Neural cell (in vitro differentiated cells): ENCODE measurements around the gene C8A. TPM values are rescaled to one million over a fixed set of nuclear protein-coding genes. Genes with fewer than 3 reads are reported as not detected.

Source experiments
- H2AFZ ChIP-seq: fragments of 200-600, 300-800 bp; sonication (generic), shearing (Covaris generic); 2 replicates; pipeline ENCODE4 v1.6.0; 2014; ENCODE audit warnings: low read depth, mild to moderate bottlenecking, antibody characterized with exemption, low read length, moderate library complexity
- H3F3A ChIP-seq: fragments of 200-600 bp; shearing (Covaris generic); 2 replicates; pipeline ENCODE4 v1.6.1; 2016; ENCODE audit warnings: mild to moderate bottlenecking, moderate library complexity, mixed read lengths, antibody characterized with exemption, low read length; ENCODE audit not compliant: insufficient read depth, poor library complexity, severe bottlenecking
- H3K27ac ChIP-seq: fragments of 200-600, 300-800 bp; sonication (generic), shearing (Covaris generic); 2 replicates; pipeline ENCODE4 v1.5.1; 2014; ENCODE audit warnings: mild to moderate bottlenecking, low read length, moderate library complexity
- H3K27me3 ChIP-seq: fragments of 300-800, 200-600 bp; sonication (generic), shearing (Covaris generic); 2 replicates; pipeline ENCODE4 v1.6.0; 2014; ENCODE audit warnings: mild to moderate bottlenecking, low read depth, low read length, moderate library complexity; ENCODE audit not compliant: insufficient read depth
- H3K36me3 ChIP-seq: fragments of 300-800, 200-600 bp; sonication (generic), shearing (Covaris generic); 2 replicates; pipeline ENCODE4 v1.5.1; 2014; ENCODE audit warnings: mild to moderate bottlenecking, antibody characterized with exemption, low read length, moderate library complexity; ENCODE audit not compliant: insufficient read depth
- H3K4me2 ChIP-seq: fragments of 300-800, 200-600 bp; sonication (generic), shearing (Covaris generic); 2 replicates; pipeline ENCODE4 v1.6.0; 2014; ENCODE audit warnings: mild to moderate bottlenecking, low read length
- H3K4me3 ChIP-seq: fragments of 300-800, 200-600 bp; sonication (generic), shearing (Covaris generic); 2 replicates; pipeline ENCODE4 v1.5.1; 2014; ENCODE audit warnings: mild to moderate bottlenecking, low read length, moderate library complexity
- H3K79me2 ChIP-seq: fragments of 200-600 bp; shearing (Covaris generic); replicated peaks from 2 replicates; pipeline ENCODE4 v1.6.0; 2014; ENCODE audit warnings: mild to moderate bottlenecking, low read length, moderate library complexity; ENCODE audit not compliant: insufficient read depth
- H3K9ac ChIP-seq: fragments of 300-800, 200-600 bp; sonication (generic), shearing (Covaris generic); 2 replicates; pipeline ENCODE4 v1.6.1; 2016; ENCODE audit warnings: mild to moderate bottlenecking, low read length, mixed read lengths
- H3K9me2 ChIP-seq: fragments of 200-600 bp; shearing (Covaris generic); 2 replicates; pipeline ENCODE4 v1.6.1; 2016; ENCODE audit warnings: mild to moderate bottlenecking, low read length, mixed read lengths; ENCODE audit not compliant: insufficient read depth
- H3K9me3 ChIP-seq: fragments of 200-600, 300-800 bp; sonication (generic), shearing (Covaris generic); 2 replicates; pipeline ENCODE4 v1.6.1; 2016; ENCODE audit warnings: mild to moderate bottlenecking, mixed run types, low read length, moderate library complexity, mixed read lengths
- H4K20me1 ChIP-seq: fragments of 200-600 bp; shearing (Covaris generic); 2 replicates; pipeline ENCODE4 v1.6.1; 2016; ENCODE audit warnings: mild to moderate bottlenecking, mixed run types; ENCODE audit not compliant: insufficient read depth
- EP300 ChIP-seq: fragments of 450-650 bp; conservative IDR thresholded peaks from 2 replicates; pipeline ENCODE4 v1.6.1; 2014; ENCODE audit warnings: antibody characterized with exemption, mild to moderate bottlenecking, moderate library complexity; ENCODE audit not compliant: poor library complexity, severe bottlenecking
- EZH2 ChIP-seq: fragments of 200-600, 300-800 bp; shearing (Covaris generic), sonication (generic); IDR thresholded peaks from 2 replicates; pipeline ENCODE4 v1.6.1; 2014; ENCODE audit warnings: antibody characterized with exemption, low read length, borderline replicate concordance, mild to moderate bottlenecking; ENCODE audit not compliant: insufficient read depth, poor library complexity, severe bottlenecking
- MXI1 ChIP-seq: fragments of 450-650 bp; conservative IDR thresholded peaks from 2 replicates; pipeline ENCODE4 v1.6.1; 2014; ENCODE audit warnings: antibody characterized with exemption, mild to moderate bottlenecking; ENCODE audit not compliant: poor library complexity, severe bottlenecking
- POLR2AphosphoS5 ChIP-seq: IDR thresholded peaks from 2 replicates; pipeline ENCODE4 v1.6.1; 2012
- RAD21 ChIP-seq: fragments of 450-650 bp; conservative IDR thresholded peaks from 2 replicates; pipeline ENCODE4 v1.6.1; 2014; ENCODE audit warnings: antibody characterized with exemption, mild to moderate bottlenecking, moderate library complexity
- SMC3 ChIP-seq: fragments of 450-650 bp; conservative IDR thresholded peaks from 2 replicates; pipeline ENCODE4 v1.6.1; 2014; ENCODE audit warnings: antibody characterized with exemption, mild to moderate bottlenecking, moderate library complexity; ENCODE audit not compliant: poor library complexity
- TAF1 ChIP-seq: IDR thresholded peaks from 2 replicates; pipeline ENCODE4 v1.6.1; 2012; ENCODE audit warnings: low read depth
- polyA plus RNA-seq: library from polyadenylated mRNA; depleted of rRNA; stranded (reverse); fragments of >200 nt; gene quantifications from 2 replicates; pipeline ENCODE4 v1.2.3, GENCODE V29; 2014
- TF ChIP-seq, protein P1 (sequence below): IDR thresholded peaks from 2 replicates; pipeline ENCODE4 v1.6.1; 2012; ENCODE audit warnings: borderline replicate concordance
- TF ChIP-seq, protein P2 (sequence below): fragments of 450-650 bp; IDR thresholded peaks from 2 replicates; pipeline ENCODE4 v1.5.1; 2014; ENCODE audit warnings: antibody characterized with exemption, mild to moderate bottlenecking, moderate library complexity; ENCODE audit not compliant: poor library complexity, severe bottlenecking

The C8A gene
- polyA plus RNA-seq, 1 donor from 2014 or later, result not detected

DNA sequence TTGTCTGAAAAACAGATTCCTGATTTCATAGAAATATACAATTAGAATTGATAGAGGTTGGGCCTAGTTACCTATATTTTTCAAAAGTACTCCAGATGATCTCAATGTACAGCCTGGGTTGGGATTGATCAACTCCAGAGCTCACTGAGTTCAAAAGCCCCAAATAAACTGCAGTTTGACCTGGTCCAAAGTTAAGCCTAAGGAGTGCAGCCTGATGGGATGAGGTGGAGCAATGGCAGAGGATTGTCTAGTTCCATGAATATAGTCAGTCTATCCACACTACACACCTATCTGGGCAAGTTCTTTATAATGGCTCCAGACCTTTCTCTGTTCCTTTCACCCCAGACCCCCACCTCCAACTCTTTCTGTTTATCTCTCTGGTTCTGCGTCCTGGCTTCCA is 49.2 kb downstream of the C8A start:
- Histone ChIP-seq H3K27me3 (no peaks in the 10 kb centered on the region), H4K20me1 (no peaks in the 10 kb centered on the region), H3K79me2 (no peaks in the 10 kb centered on the region), H3F3A (no peaks in the 10 kb centered on the region), H3K9me3 (no peaks in the 10 kb centered on the region), H3K4me3 (no peak overlapping the region), H3K9ac (no peak overlapping the region), H3K27ac (no peak overlapping the region), H3K9me2 (no peaks in the 10 kb centered on the region), H3K36me3 (no peaks in the 10 kb centered on the region), H2AFZ (no peak overlapping the region), H3K4me2 (no peak overlapping the region)
- TF ChIP-seq EP300 (no peak), RAD21 (no peak), POLR2AphosphoS5 (no peak), SMC3 (no peak), MXI1 (no peak), EZH2 (no peak), TAF1 (no peak)
- TF ChIP-seq, protein P1, sequence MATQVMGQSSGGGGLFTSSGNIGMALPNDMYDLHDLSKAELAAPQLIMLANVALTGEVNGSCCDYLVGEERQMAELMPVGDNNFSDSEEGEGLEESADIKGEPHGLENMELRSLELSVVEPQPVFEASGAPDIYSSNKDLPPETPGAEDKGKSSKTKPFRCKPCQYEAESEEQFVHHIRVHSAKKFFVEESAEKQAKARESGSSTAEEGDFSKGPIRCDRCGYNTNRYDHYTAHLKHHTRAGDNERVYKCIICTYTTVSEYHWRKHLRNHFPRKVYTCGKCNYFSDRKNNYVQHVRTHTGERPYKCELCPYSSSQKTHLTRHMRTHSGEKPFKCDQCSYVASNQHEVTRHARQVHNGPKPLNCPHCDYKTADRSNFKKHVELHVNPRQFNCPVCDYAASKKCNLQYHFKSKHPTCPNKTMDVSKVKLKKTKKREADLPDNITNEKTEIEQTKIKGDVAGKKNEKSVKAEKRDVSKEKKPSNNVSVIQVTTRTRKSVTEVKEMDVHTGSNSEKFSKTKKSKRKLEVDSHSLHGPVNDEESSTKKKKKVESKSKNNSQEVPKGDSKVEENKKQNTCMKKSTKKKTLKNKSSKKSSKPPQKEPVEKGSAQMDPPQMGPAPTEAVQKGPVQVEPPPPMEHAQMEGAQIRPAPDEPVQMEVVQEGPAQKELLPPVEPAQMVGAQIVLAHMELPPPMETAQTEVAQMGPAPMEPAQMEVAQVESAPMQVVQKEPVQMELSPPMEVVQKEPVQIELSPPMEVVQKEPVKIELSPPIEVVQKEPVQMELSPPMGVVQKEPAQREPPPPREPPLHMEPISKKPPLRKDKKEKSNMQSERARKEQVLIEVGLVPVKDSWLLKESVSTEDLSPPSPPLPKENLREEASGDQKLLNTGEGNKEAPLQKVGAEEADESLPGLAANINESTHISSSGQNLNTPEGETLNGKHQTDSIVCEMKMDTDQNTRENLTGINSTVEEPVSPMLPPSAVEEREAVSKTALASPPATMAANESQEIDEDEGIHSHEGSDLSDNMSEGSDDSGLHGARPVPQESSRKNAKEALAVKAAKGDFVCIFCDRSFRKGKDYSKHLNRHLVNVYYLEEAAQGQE, result no peak
- TF ChIP-seq, protein P2, sequence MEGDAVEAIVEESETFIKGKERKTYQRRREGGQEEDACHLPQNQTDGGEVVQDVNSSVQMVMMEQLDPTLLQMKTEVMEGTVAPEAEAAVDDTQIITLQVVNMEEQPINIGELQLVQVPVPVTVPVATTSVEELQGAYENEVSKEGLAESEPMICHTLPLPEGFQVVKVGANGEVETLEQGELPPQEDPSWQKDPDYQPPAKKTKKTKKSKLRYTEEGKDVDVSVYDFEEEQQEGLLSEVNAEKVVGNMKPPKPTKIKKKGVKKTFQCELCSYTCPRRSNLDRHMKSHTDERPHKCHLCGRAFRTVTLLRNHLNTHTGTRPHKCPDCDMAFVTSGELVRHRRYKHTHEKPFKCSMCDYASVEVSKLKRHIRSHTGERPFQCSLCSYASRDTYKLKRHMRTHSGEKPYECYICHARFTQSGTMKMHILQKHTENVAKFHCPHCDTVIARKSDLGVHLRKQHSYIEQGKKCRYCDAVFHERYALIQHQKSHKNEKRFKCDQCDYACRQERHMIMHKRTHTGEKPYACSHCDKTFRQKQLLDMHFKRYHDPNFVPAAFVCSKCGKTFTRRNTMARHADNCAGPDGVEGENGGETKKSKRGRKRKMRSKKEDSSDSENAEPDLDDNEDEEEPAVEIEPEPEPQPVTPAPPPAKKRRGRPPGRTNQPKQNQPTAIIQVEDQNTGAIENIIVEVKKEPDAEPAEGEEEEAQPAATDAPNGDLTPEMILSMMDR, result no peak

DNA sequence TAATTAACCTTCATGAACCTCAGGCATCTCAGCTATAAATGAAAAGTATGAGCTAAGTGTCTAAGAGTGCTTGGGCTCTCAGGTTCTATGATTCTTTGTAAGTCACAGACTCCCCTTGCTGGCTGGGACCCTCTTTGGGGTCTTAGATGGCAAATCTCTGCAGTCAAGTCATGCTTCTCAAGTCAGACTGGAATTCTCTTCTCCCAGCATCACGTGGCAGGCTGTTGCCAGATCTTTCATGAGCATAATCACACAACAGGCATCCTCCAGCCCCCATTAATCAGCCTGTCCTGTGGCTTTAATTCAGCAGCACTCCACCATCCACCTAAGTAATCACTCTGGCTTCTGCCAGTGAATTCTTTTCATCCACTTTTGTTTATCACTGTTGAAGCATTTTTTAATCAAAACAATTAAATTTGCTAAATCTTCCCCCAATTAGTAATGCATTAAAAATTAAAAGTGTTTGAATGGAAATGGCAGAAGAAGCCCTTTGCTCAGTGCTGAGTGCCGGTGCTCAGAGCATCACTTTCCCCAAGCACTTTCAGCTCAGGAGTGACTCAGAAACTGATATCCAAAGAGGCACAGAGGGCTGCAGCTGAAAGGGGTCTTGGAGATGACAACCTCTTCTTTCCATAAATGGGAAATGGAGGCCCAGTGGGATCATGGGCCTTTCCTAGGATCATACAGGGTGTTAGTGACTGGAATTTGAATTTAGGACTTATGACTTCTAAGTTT is 50.2 kb downstream of the C8A start:
- H3F3A ChIP-seq, result no peaks in the 10 kb centered on the region
- no peaks in the 10 kb centered on the region for H4K20me1 ChIP-seq
- no peaks in the 10 kb centered on the region for H3K9me2 ChIP-seq
- no peak overlapping the region for H3K27ac ChIP-seq
- H3K27me3 ChIP-seq, result no peaks in the 10 kb centered on the region
- no peak overlapping the region for H3K9ac ChIP-seq
- no peaks in the 10 kb centered on the region for H3K36me3 ChIP-seq
- no peak overlapping the region for H3K4me2 ChIP-seq
- H2AFZ ChIP-seq, result no peak overlapping the region
- H3K9me3 ChIP-seq, result no peaks in the 10 kb centered on the region
- no peak overlapping the region for H3K4me3 ChIP-seq
- TF ChIP-seq, protein P1, result no peak
- TF ChIP-seq, protein P2, result no peak
- no peak for TF ChIP-seq TAF1
- H3K79me2 ChIP-seq, result no peaks in the 10 kb centered on the region
